SHP77 treated with DMSO at 0.1 percent for 48 hours (cell line): Measurements from ENCODE around the gene PDSS2.
"Not testable (repeated sequence)": the region's sequence is repeated elsewhere in the genome, so short reads cannot be mapped to it uniquely, and the experiment has no call there.

Experiments
- DNase-seq: peaks from one replicate; lab custom pipeline; 2025; lab: John Stamatoyannopoulos, UW

Gene PDSS2

DNA sequence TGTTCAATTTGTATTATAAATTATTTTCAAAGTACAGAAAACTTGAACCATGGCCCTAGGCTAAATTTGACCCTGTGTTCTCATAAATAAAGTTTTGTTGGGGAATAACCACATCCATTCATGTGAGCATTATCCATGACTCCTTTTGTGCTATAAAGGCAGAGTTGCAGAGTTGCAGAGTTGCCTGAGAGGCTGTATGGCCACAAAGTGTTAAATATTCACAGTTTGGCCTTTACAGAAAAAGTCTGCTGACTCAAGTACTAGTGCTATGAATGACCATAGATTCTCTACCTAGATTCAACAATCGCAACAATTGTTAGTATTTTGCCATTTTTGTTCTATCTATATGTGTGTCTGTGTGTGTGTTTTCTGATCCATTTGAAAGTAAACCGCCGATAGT is 297.8 kb downstream of the PDSS2 start:
- DNase-seq = no peak

DNA sequence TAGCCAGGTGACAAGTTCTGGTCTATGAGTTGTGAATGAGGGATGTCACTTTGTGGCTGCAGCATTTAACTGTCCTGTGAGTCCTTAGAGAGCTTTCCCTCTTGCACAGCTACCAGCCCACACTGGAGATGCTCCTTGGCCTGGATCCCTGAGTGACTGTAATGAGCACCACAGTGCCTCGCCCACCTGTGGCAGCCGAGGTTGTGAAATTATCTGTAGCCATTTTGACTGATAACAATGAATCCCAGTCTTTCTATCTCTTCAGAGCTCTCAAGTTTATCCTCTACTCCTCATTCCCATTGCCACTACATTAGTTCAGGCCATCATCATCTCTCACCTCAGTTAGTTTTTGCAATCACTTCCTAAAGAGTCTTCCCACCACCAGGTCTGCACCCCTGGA is 302.7 kb downstream of the PDSS2 start:
- no peak for DNase-seq

DNA sequence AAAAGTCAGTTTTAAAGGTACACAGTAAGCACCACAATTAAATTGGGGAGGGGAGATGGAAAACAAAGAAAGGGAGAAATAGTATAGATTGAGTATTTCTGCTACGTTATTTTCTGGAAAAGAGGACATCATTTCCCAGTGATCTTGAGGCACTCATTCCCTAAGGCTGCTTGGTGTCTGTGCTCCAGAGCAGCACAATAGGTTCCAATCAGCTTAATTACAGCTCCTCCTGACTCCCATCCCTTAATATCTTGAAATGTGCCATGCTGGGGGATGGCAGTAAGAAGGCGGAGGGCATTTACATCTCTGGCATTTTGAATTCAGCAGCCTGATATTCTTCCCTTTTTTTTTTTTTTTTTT is 304.6 kb downstream of the PDSS2 start:
- DNase-seq = no peak

DNA sequence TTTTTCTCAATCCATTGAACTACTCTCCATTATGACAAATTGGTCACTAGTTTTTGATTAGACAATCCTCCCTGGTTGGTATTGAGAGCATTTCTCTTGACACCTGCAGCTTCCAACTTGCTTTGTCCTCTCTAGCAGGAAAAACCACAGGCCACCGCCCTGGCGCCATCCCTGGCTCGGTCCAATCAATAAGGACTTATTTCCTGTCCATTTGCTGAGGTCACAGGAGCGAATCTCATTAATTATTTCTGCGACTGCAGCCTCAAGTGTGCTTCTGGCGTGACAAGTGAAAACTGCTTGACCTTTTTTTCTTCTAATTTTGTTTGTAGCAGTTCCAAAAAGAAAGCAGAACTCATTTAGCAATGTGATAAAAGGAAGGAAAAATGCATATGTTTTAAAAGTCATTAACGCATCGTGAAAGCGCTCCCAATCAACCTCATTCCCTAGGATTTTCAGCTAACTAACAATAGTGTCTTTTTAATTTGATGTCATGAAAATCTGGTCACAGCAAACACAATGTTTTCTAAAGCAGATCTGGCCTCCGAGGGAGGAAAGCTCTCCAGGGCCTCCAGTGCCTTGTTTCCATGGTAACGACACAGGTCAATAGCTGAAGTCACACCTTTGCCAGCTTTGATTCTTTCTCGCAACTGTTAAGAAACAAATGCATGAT is 305.1 kb downstream of the PDSS2 start:
- DNase-seq = peak; percentile 64

DNA sequence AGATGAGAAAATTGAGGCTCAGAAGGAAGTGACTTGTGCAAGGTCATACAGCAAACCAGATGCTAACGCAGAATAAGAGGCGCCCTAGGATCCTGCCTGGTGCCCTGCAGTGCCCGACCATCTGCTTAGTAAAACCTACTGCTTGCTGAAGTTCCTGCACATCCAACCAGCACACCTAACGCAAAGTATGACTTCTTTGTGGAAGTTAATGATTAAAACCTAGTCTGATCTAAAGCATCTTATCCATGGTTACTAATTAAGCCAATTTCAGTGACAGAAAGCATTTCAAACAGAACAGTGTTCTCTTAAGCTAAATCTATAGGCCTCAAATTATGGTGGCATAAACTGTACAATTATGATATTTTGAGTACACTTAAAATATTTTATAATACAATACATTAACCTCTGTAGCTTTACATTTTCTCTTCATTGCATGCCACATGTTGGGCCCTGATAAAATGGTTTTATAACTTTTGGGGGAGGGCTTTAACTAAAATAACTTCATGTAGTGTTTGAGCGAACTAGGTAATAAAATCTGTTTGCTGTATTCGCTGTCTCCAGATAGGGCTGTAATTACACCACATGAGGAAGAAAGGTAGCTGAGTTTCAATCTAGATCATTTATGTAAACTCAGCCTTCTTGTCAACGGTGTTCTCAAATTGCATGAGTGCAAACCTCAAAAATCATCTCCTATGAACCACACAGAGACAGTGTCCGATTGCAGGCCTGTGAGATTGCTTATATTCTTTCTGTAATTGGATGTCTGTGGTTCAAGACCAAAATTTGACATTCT is 306.5 kb downstream of the PDSS2 start:
- no peak for DNase-seq

DNA sequence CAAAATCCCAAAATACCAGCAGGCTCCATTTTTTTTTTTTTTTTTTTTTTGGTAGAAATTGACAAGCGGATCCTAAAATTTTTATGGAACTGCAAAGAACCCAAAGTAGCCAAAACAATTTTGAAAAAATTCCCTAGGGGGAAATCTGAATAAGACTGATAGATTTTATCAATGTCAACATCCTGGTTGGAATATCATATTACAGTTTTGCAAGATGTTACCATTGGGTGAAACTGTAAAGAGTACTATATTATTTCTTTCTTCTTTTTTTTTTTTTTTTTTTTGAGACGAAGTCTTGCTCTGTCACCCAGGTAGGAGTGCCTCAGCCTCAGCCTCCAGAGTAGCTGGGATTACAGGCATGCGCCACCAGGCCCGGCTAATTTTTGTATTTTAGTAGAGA is 314.7 kb downstream of the PDSS2 start:
- no peak for DNase-seq

DNA sequence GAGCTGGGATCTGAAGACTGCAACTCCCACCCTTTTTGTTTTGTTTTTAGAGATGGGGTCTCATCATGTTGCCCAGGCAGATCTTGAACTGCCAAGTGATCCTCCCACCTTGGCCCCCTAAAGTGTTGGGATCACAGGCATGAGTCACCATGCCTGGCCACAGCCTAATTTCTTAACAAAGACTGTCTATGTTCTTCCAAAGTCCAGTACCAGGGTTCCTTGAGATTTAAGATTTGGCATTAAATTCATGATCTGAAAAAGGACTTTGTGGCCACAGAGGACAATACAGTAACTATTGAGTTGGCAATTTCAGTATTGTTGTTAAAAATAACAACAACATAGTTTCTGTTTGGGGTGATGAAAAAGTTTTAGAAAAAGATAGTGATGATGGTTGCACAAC is 315.4 kb downstream of the PDSS2 start:
- no peak for DNase-seq

DNA sequence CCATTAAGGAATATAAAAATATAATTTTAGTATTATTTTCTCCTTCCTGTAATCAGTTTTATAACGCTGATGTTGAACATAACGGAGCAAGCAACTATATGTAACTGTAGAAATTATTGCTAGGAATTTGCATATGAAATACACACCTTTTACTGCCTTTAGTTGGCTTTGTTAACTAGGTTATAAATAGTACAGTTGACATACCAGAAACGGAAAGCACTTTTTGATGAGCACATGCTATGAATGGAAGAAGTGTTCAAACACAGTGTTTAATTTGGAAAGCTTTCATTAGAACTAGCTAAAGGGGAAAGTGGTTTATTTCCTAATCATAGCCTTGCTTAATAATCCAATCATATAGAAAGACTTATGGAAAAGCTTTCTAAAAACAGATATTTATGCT is 318.8 kb downstream of the PDSS2 start:
- DNase-seq = no peak

DNA sequence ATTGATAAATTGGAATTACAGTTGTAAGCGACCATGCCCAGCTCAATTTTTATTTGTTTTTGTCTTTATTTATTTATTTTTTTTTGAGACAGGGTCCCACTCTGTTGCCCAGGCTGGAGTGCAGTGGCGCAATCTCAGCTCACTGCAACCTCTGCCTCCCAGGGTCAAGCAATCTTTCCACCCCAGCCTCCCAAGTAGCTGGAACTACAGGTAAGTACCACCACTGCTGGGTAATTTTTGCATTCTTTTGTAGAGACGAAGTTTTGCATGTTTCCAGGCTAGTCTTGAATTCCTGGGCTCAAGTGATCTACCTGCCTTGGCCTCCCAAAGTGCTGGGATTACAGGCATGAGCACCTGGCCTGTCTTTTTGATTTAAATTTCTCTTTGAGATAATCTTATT is 323.0 kb downstream of the PDSS2 start:
- not testable (repeated sequence) for DNase-seq

DNA sequence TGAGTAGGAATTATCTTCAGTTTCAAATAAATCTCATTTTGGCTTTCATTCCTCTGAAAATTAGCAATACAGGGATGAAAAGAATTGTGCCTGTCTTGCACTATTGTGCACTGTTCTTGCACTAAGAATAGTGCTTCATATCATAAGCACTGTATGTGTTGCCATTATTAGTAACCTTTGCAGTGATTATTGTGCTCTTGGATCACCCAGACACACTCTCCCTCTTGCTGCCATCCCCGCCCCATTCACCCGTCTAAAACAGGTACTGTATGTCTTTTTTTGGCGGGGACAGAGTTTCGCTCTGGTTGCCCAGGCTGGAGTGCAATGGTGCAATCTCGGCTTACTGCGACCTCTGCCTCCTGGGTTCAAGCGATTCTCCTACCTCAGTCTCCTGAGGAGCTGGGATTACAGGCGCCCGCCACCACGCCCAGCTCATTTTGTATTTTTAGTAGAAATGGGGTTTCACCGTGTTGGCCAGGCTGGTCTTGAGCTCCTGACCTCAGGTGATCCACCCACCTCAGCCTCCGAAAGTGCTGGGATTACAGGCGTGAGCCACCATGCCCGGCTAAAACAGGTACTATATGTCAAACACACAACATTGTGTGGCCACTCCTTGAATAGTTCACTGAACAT is 324.2 kb downstream of the PDSS2 start:
- DNase-seq = not testable (repeated sequence)

DNA sequence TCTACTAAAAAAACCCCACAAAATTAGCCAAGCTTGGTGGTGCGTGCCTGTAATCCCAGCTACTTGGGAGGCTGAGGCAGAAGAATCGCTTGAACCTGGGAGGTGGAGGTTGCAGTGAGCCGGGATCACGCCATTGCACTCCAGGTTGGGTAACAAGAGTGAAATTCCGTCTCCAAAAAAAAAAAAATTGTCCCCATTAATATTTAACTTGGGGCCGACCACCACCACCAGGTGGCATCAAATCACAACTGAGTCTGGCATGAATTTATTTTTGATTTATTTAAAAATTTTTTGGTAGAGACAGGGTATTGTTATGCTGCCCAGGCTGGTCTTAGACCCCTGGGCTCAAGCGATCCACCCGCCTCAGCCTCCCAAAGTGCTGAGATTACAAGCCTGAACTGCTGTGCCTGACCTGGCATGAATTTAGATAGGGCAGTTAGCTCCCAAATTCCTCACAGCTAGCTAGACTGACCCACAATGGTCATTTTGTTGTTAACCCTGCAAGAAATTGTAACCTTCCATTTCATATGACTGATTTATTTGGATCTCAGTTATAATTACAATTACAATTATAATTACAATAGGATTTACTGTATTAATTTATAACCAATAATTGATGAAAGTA is 326.9 kb downstream of the PDSS2 start:
- peak; percentile 31 for DNase-seq

DNA sequence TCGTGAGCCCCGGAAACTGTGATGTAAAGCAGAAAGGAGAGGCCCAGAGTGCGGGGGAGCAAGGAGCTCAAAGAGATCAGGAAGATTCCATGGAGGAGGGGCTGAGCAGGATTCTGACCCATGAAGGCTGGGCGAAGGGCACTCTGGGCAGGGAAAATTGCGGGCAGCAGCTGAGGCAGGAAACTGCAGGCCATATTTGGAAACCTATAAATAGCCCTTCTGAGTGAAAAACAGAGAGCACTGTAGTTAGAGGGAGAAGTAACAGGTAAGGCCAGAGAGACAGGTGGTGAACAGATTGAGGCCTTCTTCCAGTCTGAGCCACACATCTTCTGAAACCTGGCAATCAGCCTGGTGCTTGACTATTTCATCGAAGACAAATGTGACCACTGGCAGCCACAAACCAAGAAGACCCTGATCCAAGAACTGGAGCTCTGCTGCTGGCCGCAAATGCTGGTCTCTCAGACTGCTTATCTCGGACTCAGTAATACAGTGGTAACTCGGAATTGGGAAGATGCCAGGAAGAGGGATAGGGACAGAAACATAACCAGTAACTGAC is 329.9 kb downstream of the PDSS2 start:
- DNase-seq = no peak

DNA sequence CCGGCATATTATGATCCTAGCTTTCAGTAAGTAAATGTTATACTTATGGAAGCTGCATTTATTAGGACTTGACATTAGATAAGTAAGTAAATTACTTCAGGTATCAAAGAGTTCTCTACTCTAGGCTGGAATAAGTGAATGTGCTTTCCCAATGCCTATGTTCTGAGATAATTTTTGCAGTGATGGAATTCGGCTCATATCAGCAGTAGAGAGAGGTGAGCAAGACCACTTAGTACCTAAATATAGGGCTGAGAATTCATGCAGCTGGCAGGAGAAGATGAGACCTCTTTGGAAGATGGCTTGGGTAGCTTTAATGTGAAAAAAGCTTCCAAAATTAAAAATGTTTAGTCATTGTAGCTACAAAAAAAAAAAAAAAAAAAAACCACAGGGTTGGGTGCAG is 330.8 kb downstream of the PDSS2 start:
- DNase-seq = no peak

DNA sequence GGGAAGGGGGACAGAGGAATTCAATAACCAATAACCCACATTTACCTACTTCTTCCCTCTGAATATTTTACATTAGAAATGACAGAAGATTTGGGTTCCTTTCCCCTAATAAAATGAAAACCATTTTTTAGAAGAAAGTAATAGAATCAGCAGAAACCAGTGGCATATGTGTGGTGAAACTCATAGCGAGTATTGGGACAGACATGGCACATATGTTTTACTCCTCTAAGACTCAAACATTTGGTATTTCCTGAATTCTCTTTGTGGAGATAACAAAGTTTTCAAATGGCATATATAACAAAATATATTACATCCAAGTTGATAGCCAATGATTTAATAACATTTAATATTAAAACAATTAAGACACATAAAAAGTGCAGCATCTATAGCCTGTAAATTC is 331.2 kb downstream of the PDSS2 start:
- no peak for DNase-seq

DNA sequence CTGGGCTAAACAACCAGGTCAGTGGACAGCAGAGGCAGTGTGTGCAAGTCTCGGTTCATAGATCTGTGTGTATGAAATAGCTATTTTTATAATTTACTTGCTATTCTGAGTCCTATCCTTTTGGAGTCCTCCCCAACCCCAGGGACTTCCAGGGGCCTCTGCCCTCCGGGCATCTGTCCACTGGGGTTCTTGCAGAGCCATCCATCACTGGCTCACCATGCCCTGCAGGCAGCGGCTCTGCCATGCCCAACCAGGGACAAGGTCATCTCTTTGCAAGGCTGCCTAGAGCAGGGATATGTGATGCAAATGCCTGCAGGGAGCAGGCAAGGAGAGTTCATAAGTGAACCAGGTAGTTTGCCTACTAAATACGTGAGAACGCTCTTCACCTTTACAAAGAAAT is 333.6 kb downstream of the PDSS2 start:
- no peak for DNase-seq

DNA sequence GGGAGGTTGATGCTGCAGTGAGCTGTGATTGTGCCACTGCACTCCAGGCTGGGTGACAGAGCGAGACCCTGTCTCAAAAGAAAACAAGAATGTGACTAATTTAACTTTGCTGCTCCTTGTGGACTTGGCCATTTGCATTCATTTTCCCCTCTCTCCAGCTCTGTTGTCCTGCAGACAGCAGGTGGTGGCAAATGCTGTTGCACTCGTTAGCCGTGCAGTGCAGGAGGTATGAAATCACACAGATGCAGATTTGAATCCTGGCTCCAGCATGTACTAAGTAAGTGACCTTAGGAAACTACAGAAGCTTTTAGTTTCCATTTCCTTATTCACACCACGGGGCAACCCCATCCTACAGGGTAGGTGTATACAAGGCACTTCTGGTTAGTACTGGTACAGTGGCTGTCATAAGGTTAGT is 334.4 kb downstream of the PDSS2 start:
- peak; percentile 46 for DNase-seq

DNA sequence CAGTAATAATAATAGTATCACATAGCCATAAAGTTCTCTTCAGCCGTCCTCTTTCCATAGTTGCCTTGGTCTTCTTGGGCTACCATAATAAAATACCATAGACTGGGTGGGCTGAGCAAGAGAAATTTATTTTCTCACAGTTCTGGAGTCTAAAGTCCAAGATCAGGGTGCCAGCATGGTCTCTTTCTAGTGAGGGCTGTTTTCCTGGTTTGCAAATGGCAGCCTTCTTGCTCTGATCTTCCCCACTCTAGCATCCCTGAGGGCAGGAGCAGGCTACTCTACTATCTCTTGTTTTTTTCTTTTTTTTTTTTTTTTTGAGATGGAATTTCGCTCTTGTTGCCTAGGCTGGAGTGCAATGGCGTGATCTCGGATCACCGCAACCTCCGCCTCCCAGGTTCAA is 335.9 kb downstream of the PDSS2 start:
- DNase-seq = no peak

DNA sequence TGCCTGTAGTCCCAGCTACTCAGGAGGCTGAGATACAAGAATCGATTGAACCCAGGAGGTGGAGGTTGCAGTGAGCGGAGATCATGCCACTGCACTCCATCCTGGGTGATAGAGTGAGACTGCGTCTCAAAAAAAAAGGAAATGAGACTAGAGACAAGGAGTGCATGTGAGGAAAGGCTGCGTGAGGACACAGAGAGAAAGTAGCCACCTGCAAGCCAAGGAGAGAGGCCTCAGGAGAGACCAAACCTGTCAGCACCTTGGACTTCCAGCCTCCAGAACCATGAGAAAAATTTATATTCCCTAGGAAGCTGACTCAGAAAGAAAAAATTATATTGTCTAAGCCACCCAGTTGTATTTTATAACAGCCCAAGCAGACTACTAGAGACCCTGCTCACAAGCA is 336.6 kb downstream of the PDSS2 start:
- DNase-seq = no peak

DNA sequence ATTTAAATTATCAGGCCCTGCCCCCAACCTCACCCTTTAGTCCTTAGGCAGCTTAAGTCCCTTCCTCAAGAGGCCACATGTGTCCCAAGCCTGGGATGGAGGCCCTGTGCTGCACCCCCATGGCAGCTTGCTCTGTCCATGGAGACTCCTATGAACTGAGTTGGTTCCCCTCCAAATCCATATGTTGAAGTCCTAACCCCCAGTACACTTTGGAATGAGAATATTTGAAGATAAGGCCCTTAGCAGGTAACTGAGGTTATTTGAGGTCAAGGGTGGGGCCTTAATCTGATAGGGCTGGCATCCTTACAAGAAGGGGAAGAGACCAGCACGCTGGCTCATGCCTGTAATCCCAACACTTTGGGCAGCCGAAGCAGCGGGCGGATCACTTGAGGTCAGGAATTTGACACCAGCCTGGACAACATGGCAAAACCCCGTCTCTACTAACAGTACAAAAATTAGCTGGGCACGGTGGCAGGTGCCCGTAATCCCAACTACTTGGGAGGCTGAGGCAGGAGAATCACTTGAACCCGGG is 337.3 kb downstream of the PDSS2 start:
- no peak for DNase-seq

DNA sequence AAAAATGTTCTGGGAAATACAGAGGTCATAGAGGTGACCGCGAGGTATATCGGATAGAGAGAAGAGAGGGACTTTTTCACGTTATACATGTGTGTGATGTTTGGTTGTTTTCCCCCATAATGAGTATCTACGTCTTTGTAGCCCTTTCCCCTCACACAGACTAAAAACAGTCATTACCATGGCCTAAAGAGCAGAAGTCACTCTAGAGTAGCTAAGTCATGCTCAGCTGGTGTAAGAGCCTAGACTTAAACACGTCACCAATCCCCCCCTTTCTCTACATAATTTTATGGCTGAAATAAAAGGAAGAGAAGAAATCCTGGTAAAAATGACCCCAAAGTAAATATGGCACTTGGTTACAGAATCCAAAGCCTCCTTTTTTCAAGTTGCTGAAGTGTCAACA is 338.1 kb downstream of the PDSS2 start:
- DNase-seq = no peak

DNA sequence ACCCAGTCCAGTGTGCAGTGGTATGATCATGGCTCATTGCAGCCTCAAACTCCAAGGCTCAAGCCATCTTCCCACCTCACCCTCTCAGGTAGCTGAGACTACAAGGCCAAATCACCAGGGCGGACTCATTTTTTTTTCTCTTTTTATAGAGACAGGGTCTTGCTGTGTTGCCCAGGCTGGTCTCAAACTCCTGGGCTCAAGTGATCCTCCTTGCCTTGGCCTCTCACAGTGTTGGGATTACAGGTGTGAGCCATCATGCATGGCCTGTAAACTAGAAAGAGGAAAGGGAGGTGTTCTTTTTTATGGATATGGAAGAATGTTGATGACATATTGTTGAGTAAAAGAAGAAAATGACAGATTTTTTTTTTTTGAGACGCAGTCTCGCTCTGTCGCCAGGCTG is 339.0 kb downstream of the PDSS2 start:
- DNase-seq = no peak

DNA sequence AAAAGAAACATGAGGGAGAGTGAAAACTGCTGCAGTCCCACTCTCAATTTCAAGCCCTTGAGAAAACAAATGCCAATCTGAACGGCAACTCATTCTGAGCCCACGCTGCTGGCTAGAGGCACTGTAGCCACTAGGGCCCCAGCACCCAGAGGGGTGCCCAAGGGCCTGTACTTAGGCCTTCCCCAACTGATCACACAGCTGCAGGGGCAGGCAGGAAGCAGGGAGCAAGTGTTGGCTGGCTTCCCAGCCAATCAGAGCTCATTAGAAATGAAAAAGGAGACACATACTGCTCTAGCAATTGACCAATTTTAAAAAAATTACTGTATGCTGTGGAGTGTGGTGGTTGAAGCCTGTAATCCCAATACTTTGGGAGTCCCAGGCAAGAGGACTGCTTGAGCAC is 340.4 kb downstream of the PDSS2 start:
- no peak for DNase-seq
